CD4-positive, alpha-beta T cell treated with Interferon gamma for 1 hour (primary cell): ENCODE results near the gene DDX60.
"Not testable (repeated sequence)": the region's sequence is repeated elsewhere in the genome, so short reads cannot be mapped to it uniquely, and the experiment has no call there.

ENCODE experiments used
- DNase-seq: peaks from one replicate; pipeline ENCODE4 v3.0.0-alpha.2; 2020

DDX60 gene

DNA sequence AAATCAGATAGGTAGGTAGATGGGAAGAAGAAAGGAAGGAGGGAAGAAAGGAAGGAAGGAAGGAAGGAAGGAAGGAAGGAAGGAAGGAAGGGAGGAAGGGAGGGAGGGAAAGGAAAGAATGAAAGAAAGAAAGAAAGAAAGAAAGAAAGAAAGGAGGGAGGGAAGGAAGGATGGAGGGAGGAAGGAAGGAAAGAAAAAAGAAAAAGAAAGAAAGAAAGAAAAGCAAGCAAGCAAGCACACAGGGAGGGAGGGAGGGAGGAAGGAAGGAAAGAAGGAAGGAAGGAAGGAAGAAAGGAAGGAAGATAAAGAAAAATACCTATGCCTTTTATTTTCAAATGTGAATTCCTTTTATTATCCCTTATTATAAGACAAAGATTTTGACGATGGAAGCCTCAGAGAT, 32.7 kb downstream of the DDX60 start:
- not testable (repeated sequence) for DNase-seq

DNA sequence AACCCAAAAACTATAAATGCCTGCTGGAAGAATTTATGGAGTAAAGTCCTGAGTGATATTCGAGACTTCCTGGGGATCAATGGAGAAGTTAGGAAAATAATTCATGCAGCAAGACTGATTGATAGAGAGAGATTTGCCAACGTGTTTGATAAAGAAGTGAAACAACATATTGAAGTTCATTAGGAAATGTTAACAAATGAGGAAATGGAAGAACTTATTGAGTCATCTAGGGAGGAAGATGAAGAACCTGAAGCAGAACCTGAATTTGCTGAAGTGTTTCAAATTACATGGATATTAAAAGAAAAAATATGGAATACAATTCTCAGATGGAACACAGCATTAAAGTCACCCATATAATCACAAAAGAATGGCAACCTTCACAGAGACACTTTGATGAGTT, 39.0 kb downstream of the DDX60 start:
- no peak for DNase-seq

DNA sequence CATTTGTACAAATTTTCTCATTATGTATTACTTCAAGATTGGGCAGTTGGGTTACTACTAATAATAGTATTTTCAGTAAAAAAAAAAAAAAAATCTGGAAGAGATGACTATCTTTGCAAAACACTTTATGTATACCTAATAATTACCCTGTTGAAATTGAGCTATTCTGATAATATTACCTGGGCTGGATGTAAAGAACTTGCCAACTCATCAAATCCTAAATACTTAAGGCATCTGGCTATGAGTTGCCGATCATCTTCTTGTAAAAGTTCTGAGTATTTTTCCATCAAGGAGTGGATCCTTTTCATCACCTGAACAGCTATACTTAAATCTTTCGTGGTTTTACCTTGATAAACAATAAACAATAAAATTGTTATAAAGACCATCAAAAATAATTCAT, 42.7 kb downstream of the DDX60 start:
- no peak for DNase-seq

DNA sequence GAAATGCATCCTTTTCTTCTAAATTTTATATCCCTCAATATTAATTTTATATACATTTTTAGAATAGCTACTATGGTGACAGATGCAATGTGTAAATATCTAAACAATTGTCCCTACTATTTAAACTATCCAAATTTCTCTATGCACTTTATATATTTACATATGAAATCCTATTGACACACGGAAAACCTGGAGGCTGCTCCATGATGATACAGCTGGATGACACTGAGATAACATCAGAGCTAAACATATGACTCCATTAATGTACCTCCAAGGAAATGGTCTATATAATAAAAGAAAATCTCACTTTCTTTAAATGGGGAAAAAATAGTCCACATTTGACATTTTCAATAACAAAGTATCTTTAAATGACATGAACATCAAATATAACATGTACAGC, 43.7 kb downstream of the DDX60 start:
- DNase-seq: no peak

DNA sequence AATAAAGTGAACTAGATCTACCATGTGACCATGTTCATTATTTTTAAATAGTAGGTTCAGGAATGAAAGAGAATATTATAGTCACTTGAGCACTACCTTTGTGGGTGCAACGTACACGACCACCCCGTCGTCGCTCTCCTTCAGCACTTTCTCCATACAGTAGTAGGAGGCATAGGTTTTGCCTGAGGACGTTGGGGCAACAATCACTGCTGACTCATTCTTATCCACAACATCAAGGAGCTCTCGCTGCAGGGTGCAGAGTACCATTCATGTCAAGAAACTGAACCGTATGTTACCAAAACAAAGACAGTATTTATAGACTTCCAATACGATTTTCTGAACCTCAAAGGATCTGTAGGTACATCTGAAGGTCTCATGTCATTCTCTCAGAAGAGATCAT, 44.7 kb downstream of the DDX60 start:
- DNase-seq: no peak

DNA sequence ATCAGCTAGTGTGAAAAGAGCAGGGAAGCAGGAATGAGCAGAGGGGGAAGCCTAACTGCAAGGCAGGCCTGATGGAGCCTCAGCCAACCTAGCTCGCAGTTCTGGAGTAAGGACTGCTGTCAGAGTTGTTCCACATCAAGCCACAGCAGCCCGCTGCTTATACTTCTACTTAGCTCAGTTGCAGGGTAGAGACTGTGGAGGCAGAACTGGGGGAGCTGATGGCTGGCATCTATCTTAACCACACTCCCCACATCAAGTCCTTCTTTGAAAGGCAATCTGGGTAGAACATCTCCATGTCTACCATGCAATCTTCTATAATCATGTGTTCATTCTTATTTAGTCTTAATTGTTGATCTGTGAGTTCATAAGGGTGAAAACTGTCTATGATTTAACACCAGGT, 46.1 kb downstream of the DDX60 start:
- DNase-seq: no peak

DNA sequence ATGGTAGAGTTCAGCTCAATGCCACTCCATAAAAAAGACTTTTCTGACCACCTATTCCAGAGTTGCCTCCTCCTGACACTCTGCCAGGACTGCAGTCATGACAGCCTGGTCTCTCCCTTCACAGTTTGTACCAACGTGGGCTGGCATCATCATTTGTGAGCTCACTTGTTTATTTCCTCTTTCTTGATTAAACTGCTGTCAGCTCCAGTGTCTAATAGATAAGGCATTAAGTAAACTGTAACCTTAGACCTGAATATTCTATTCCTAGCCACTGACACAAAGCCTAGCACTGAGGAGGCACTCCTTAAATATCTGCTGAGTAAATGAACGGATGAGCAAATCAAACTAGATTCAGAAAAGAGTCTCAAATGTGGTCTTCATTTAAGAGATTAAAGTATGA, 48.7 kb downstream of the DDX60 start:
- no peak for DNase-seq

DNA sequence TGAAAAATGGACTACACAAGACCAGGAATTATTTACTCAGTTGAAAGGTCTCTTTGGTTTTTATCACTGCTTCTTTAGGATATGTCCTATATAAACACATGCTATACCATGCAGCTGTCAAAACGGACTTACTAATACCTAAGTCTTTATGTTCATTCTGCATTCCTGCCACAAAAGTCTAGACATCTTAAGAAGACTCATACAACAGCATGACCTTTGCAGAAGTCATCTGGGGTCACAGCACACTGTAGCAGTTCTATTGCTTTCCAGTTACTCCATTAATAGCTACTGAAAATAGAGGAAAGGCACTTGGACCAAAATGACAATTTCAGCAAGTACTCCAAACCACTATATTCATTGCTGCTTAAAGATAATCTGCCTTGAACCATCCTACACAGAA, 53.2 kb downstream of the DDX60 start:
- no peak for DNase-seq

DNA sequence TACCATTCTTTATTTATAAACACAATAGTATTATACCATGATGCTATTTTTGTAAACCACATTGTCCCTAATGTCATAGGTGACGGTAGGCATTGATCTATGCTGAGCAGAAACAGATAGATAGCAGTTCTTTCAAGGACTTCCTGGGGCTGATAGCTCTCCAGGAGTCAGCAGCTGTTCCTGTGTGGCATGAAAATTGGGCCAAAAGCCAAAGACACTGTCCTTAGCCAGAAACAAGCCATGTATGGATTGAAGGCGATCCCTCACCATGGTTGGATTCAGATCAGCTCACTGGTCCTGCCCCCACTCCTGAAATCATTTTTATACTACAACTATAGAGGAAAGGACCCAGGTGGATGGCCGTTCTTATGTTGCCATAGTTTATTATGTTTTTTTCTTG, 53.6 kb downstream of the DDX60 start:
- DNase-seq: no peak

DNA sequence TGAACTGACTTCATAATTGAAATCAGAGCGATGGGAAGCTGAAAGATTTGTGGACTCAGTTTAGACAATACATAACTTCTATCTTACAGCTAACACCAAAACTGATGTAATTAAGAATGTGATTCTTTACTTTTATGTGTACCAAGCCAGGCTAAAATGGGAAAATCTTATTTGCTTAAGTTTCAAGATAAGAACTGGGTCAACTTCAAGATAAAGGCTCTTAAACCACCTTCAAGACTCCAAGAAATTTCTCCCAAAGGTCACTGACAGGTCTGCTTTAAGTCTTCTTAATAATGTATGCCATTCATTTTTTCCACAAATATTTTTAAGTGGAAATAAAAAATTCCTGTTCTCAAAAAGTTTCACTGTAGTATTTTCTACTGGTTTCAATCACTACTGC, 55.5 kb downstream of the DDX60 start:
- no peak for DNase-seq

DNA sequence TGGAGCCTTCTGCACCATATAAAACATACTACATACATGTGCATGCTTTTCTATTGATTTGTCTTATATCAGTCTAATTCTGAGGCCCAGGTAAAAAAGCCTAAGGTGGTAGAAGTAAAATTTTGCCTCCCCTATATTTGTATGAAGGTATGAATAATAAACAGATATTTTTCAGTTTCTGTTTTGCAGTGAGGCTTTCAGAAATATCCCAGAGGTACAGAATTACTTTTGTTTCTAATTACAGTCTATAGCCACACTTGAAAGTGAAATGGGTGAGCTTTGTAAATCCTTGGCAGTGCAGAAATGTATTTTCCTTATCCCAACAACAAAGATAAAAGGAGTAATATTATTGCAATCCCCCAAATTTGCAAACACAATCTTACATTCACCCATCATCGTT, 59.5 kb downstream of the DDX60 start:
- no peak for DNase-seq

DNA sequence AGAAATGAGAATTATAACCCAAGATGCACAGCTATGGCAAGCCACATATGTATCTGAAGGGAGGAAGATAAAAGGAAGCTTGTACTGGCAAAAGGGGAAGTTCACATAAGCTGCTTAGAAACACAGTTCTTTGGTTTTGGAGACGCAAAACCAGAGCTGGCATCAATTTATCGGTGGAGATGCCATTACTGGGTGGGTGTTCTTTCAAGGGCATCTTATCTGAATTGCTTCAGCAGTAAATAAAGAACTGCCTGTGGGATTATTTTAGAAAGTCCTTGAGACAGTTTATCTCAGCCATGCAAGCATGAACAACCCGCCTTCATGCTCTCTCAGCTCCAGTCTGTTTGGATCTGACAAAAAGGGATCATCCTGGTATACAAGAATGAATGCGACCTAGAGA, 60.8 kb downstream of the DDX60 start:
- DNase-seq: no peak

DNA sequence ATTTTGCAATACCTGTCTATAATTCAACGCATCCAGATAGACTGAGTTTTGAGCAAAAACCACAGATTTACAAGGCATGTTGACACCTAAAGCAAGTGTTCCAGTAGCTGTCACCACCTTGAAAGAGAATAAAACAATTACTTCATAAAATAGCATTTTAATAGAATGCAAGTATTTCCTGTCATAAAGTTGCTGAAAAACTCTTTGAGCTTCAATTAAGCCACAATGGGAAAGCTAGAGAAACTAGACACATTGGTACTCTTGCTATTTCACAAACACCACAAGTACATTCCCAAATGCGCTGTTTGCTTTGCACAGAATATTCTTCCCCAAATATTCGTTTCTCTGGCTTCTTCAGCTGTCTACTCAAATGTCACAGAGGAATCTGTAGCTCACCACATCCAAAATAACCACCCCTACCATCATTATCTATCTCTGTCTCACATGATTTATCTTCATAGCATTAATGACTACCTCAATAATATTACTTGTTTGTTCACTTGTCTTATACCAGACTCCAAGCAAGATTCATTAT, 70.3 kb downstream of the DDX60 start:
- DNase-seq: no peak

DNA sequence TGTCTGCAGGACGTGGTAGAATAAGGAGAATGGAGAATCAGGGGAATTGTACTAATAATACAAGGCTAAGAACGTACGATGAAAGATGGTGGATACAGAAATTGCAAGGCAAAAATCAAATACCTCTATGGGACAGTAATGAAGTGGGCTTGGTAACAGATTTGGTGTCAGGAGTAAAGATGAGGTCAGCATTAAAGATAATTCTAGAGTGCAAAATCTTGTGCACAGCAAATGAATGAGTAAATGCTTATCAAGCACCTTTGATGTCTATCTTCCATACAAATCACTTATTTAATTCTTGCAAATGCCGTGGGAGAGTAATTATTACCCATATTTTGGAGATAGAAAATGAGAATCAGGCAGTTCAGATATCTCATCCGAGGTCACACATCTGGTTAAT, 70.9 kb downstream of the DDX60 start:
- DNase-seq: no peak

DNA sequence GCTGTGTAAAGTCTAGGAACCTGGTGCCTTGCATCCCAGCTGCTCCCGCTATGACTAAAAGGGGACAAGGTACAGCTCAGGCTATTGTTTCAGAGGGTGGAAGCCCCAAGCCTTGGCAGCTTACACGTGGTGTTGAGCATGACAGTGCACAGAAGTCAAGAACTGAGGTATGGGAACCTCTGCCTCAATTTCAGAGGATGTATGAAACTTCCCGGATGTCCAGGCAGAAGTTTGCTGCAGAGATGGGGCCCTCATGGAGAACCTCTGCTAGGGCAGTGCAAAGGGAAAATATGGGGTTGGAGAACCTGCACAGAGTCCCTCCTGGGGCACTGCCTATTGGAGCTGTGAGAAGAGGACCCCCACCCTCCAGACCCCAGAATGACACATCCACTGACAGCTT, 76.6 kb downstream of the DDX60 start:
- DNase-seq: no peak

DNA sequence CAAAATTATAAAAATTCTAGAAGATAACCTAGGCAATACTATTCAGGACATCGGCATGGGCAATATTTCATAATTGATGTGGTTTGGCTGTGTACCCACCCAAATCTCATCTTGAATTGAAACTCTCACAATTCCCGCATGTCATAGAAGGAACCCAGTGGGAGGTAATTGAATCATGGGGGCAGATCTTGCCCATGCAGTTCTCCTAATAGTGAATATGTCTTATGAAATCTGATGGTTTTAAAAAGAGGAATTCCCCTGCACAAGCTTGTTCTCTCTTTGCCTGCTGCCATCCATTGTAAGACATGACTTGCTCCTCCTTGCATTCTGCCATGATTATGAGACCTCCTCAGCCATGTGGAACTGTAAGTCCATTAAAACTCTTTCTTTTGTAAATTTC, 77.7 kb downstream of the DDX60 start:
- DNase-seq: no peak

DNA sequence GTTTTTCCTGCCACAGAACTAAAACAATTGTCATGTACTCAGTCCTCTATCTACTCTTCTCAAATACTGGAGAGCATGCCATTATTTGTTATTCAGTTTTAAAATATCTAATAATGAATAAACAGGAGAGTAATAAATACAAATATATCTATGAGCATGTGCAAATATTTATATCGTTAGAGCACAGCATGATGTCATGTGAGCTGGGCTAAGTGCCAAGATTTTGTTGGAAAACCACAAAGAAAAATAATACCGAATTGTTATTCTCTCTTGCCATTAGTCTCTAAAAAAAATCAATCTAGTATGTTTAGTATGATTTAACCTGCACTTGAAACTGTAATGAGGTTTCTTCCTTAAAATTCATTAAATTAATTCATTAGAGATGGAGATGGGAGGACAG, 97.3 kb downstream of the DDX60 start:
- DNase-seq: no peak

DNA sequence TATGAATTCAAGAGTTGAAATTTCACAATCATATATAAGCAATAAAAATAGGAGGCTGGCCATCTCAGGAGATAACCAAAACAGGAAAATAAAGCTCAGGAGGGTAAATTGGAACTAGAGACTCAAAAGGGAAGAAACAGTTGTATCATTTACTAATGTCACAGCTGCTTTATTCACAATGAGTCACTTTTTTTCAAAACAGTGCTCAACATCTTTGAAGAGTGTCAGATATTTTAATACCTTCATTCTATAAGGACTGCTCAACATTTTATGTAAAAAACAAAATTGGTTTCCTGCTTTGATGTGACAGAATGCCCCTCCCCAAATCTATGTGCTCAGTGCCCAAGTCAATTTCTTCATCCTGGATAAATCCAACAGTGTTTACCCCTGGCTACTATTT, 97.7 kb downstream of the DDX60 start:
- DNase-seq: no peak

DNA sequence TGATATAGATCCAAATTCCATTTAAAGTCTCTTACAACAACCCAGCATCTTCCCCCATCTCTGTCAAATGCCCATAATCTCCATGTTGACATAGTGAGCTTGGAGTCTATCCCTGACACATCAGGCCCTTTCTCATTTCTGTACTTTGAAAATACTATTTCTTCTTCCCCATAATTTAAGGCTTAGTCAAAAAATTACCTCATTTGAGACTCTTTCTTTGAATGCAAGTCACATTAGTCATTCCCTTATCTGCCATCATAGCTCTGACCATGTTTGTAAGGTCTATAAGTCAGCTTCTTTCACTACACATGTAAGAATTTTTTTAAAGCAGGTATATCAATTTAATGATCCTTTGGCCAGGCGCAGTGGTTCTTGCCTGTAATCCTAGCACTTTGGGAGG, 99.9 kb downstream of the DDX60 start:
- DNase-seq: no peak

DNA sequence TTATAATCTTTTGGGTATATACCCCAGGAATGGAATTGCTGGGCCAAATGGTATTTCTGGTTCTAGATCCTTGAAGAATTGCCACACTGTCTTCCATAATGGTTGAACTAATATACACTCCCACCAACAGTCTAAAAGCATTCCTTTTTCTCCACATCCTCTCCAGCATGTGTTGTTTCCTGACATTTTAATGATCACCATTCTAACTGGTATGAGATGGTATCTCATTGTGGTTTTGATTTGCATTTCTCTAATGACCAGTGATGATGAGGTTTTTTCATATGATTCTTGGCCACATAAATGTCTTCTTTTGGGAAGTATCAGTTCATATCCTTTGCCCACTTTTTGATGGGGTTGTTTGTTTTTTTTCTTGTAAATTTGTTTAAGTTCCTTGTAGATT, 105.0 kb downstream of the DDX60 start:
- not testable (repeated sequence) for DNase-seq

DNA sequence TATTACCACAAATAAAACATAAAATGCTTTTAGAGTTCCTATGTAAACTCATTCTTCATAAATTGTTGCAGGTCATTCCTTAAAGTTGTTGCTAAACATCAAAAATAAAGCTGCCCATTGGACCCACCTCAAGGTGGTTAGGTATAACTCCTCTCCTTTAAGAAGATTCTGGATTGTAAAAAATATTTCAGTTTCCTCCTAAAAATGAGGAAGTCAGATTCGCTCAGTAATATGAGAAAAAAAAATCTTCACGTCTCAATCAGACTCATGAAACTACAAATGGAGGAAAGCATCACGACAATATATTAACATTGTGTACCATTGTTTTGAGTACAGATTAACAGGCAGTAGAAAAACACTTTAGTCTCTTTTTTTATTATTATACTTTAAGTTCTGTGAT, 105.9 kb downstream of the DDX60 start:
- no peak for DNase-seq

DNA sequence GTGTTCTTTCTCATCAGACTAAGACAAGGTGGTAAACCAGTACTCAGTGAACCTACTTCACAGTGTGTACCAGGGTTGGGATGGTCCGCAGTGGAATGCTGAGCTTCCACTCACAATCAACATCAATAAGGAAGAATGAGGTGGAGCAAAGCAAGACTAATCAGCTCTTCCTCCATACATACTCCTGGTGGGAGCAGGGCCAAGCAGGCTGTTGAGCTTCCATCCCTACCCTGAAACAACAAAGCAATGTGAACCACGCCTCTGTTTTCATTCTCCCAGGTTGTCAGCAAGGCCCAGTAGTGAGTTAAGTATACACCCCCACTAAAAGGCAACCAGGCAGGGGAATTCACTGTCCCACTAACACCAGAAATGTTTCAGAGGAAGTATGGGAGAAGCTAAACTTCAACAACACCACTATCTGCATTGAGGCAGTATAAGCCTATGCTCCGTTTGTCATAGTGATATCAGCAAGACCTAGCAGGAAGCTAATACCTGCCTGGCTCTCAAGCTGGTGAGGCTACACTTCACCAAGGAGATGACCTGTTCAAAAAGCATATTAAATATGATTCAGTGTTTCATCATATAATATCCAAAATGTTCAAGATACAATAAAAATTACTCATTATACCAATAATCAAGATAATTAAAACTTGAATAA, 109.5 kb downstream of the DDX60 start:
- DNase-seq: no peak

DNA sequence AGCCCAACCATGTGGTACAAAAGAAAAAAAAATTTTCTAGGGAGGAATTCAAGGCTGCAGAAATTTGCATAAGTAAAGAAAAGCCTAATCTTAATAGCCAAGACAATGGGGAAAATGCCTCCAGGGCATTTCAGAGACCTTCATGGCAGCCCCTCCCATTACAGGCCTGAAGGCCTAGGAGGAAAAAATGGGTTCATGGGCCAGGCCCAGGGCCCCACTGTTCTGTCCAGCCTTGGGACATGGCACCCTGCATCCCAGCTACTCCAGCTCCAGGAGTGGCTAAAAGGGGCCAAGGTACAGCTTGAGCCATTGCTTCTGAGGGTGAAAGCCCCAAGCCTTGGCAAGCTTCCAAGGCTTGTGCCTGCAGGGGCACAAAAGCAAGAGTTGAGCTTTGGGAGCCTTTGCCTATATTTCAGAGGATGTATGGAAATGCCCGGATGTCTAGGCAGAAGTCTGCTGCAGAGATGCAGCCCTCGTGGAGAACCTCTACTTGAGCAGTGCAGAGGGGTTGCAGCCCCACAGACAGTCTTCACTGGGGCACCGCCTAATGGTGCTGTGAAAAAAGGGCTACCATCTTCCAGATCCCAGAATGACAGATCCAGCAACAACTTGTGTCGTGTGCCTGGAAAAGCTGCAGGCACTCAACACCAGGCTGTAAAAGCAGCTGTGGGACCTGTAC, 115.2 kb downstream of the DDX60 start:
- no peak for DNase-seq

DNA sequence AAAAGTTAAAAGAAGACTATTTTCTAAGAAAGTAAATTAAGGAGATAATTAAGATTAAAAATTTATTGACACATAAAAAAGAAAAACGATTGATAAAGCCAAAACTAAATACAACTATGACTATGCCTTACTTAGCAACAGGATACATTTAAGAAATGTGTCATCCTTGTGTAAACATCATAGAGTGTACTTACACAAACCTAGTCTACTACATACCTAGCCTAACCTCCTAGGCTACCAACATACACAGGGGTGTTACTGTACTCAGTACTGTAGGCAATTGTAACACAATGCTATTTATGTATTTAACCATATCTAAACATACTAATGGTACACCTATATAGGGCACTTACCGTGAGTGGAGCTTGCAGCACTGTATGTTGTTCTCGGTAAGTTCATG, 117.9 kb downstream of the DDX60 start:
- DNase-seq: no peak
